Fibroblast of villous mesenchyme (primary cell): ENCODE measurements around the gene EVL. TPM values are rescaled to one million over a fixed set of nuclear protein-coding genes. Genes with fewer than 3 reads are reported as not detected.

ENCODE experiments used
- DNase-seq: peaks from one replicate; pipeline ENCODE4 v3.0.0-alpha.2; 2010; ENCODE audit warnings: low read depth
- H3K4me3 ChIP-seq: 2 replicates; pipeline ENCODE4 v1.5.1; 2011; ENCODE audit warnings: low read depth, mild to moderate bottlenecking, low read length
- CTCF ChIP-seq: IDR thresholded peaks from 2 replicates; pipeline ENCODE4 v1.5.1; 2012; ENCODE audit warnings: low read depth, mild to moderate bottlenecking, low read length; ENCODE audit not compliant: insufficient read depth
- total RNA-seq: library from RNA; depleted of rRNA; stranded (reverse); fragments of >200 nt; gene quantifications from 2 replicates; pipeline ENCODE4 v1.2.3, GENCODE V29; 2012

The EVL gene
- total RNA-seq, 1 donor = 5.2 TPM

- TF ChIP-seq CTCF = no peak
- H3K4me3 ChIP-seq = no peak overlapping the region
- DNase-seq = peak; percentile 40
Observed at GRCh38 chr14:100048786-100049185, 16.4 kb upstream of the EVL start.

- TF ChIP-seq CTCF = no peak
- DNase-seq = peak; percentile 74
- no peak overlapping the region for H3K4me3 ChIP-seq
Observed at GRCh38 chr14:100049220-100049619, 16.0 kb upstream of the EVL start.

- no peak overlapping the region for H3K4me3 ChIP-seq
- TF ChIP-seq CTCF = no peak
- DNase-seq = no peak
Observed at GRCh38 chr14:100051103-100051502, 14.1 kb upstream of the EVL start.

GRCh38 chr14:100051543-100051942 is 13.7 kb upstream of the EVL start:
- no peak for DNase-seq

GRCh38 chr14:100052819-100053218 is 12.4 kb upstream of the EVL start:
- no peak for TF ChIP-seq CTCF
- DNase-seq = no peak
- H3K4me3 ChIP-seq = no peak overlapping the region

More at GRCh38 chr14:100051543-100051942, 13.7 kb upstream of the EVL start:
- TF ChIP-seq CTCF = no peak
- H3K4me3 ChIP-seq = no peak overlapping the region

GRCh38 chr14:100054316-100055075 is 10.7 kb upstream of the EVL start:
- H3K4me3 ChIP-seq = no peak overlapping the region
- DNase-seq = no peak
- no peak for TF ChIP-seq CTCF

- no peak for TF ChIP-seq CTCF
- no peak overlapping the region for H3K4me3 ChIP-seq
- no peak for DNase-seq
Observed at GRCh38 chr14:100056431-100056830, 8.8 kb upstream of the EVL start.
